ENCODE measurements around the gene UBE3B. TPM values are rescaled to one million over a fixed set of nuclear protein-coding genes. Genes with fewer than 3 reads are reported as not detected.

UBE3B gene
- total RNA-seq, 1 donor, result 21.0 TPM

- DNase-seq (ENCODE audit: low read depth in 2 of 3, low spot score in 2 of 3), result no peak
Measured at GRCh38 chr12:109547286-109547685, 69.9 kb downstream of the UBE3B start.

DNA sequence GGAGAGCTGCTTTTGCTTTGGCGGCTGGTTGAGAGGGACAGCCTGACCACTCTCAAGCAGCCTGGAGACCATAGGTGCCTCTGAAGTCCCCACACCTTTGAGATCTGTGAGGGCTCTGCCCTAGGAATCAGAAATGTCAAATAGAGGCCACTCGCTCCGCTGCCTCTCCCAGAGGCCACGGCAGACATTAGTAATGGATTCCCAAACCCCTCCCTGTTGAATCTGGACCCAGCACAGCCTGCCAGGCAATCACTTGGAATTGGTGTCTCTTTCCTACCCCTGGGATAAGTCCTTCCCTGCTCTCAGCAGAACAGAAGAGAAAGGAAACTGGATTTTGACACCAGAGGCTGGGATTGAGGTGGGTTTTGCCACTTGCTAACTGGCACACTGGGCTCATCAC lies 70.8 kb downstream of the UBE3B start:
- no peak for DNase-seq (ENCODE audit: low read depth in 2 of 3, low spot score in 2 of 3)

- DNase-seq (ENCODE audit: low read depth in 2 of 3, low spot score in 2 of 3), result no peak
Measured at GRCh38 chr12:109549613-109550270, 72.3 kb downstream of the UBE3B start.

DNA sequence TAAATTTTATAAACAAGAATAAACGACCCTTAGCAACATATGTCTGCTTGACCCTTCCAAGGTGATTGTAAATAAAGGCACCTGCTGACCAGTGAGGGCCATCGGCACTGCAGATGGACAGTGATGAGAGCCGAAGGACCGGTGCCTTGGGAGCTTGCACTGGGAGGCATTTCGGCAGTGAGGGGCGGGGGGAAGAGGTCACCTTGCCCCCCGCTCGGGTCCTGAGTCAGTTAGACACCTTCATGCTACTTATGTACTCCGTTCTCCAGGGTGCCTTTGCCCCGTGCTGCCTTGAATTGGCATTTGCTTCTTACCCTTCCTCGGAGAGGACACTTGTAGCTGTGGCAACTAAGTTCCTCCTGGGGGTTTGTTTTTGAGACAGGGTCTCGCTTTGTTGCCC lies 72.8 kb downstream of the UBE3B start:
- no peak for DNase-seq (ENCODE audit: low read depth in 2 of 3, low spot score in 2 of 3)

DNA sequence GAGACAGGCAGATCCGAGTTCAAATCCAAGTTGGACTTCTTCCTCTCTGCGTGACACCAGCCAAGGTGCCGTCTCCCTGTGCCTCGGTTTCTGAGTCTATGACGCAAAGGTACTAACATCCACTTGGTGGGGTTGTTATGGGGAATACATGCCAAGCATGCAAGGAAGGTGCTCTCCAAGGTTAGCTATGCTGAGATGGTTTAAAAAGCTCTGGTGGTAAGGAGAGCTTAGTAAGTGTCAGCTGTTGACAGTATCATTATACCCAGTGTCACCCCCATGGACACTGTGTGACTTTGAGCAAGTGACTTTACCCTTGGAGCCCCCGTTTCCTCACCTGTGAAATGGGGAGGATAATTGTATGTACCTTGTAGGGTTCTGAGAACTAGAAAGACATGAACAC lies 73.7 kb downstream of the UBE3B start:
- DNase-seq (ENCODE audit: low read depth in 2 of 3, low spot score in 2 of 3), result no peak

DNA sequence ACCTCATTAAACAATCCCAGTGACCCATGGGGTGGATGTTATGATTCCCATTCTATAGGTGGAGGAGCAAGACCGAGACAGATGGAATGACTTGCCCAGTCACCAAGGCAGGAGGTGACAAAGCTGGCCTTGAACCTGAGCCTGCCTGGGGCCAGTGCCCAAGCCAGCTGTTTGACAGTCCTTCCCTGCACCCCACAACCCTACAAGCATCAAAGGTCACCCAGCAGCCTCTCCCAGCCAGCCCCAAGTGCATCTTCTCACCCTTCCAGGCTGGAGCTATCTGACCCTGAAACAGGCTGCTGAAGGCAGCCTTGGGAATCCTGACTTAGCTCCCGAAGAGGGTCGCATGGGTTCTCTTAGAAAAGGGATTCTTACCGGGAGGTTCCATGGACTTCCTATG lies 75.5 kb downstream of the UBE3B start:
- no peak for DNase-seq (ENCODE audit: low read depth in 2 of 3, low spot score in 2 of 3)

GRCh38 chr12:109553483-109553882 lies 76.0 kb downstream of the UBE3B start:
- no peak for DNase-seq (ENCODE audit: low read depth in 2 of 3, low spot score in 2 of 3)

- no peak for DNase-seq (ENCODE audit: low read depth in 2 of 3, low spot score in 2 of 3)
Measured at GRCh38 chr12:109553906-109554500, 76.6 kb downstream of the UBE3B start.

DNA sequence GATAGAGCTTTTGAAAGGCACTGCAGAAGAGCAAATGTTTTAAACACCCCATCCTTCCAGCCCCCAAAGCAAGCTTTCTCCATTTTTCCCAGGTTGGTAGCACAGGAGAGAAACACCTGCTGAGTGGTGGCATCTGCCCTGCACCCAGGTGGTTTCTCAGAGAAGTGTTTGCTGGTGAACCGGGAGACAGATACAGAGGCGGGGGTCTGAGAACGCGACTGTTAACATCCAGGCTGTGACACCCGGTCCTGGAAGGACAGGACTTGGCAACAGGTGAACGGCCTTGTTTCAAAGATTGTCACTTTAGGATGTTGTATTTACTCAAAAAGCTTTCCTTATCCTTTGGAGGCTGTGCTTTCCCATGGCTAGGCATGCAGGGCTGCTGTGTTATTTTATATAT lies 77.3 kb downstream of the UBE3B start:
- no peak for DNase-seq (ENCODE audit: low read depth in 2 of 3, low spot score in 2 of 3)

- DNase-seq (ENCODE audit: low read depth in 2 of 3, low spot score in 2 of 3), result no peak
Measured at GRCh38 chr12:109555431-109556315, 78.2 kb downstream of the UBE3B start.

GRCh38 chr12:109557200-109557599 lies 79.8 kb downstream of the UBE3B start:
- no peak for DNase-seq (ENCODE audit: low read depth in 2 of 3, low spot score in 2 of 3)

- DNase-seq (ENCODE audit: low read depth in 2 of 3, low spot score in 2 of 3), result no peak
Measured at GRCh38 chr12:109557805-109558204, 80.4 kb downstream of the UBE3B start.

DNA sequence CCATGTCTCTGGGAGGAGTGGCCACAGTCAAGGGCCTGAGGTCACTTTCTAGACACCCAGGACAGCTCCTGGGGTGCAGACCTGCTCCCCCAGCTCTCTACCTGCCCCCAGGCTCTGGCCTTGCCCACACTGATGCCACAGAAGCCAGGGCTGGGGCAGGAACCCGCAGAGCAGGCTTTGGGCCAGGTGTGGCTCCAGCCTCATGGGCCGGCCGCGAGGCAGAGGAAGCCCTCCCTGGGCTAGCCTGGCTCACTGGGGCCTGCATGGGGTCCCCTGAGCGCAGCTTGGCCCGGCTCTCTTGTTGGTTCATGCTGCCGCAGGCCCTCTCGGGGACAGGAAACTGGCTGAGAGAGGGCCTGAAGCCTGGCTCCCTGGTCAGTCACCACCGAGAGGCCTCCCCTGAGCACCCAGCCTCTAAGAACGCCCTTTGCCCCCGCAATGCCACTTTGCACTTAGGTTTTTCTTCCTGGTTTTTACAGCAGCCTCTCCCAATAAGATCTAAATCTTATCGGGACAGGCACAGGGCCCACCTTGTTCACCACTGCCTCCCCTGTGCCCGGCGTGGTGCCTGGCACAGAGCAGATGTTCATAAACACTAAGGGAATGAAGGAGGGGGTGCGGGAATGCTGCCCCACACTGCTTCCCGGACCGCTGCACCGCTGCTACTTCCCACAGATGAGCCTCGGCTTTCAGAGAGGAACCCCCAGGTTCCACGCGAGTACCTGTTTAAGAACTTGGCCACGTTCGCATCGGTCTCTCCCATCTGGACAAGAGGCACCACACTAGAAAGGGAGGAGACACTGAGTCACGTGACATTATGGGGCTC lies 81.2 kb downstream of the UBE3B start:
- no peak for DNase-seq (ENCODE audit: low read depth in 2 of 3, low spot score in 2 of 3)

DNA sequence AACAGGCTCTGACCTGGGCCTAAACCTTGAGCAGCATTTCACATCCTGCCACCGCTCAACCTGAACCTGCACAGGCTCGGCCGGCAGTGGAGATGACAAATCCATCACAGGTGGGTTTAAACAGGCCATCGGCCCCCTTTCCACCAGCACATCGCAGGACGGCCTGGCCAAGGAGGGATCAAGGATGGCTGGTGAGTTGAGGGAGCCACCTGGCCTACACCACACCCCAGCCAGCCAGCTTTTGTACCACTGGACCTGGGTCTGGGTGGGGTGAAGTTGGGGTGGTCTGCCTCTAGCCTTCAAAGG lies 81.7 kb downstream of the UBE3B start:
- no peak for DNase-seq (ENCODE audit: low read depth in 2 of 3, low spot score in 2 of 3)

DNA sequence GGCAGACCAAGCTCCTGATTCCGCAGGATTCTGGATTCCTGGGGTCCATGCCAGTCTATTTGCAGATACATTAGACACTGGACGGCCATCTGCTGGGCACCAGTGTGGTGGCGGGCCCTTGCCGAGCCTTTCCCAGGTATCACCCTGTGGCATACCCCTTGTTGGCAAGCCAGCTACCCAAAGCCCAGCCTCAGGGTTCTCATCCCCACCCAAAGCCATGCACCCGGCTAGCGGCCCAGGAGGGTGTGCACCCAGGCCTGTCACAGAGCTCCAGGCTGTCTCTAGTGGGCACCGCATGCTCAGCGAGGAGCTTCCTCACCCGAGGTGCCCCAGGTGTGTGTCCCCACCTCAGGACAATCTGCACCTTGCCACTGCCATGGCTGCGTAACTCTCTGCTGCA lies 82.2 kb downstream of the UBE3B start:
- DNase-seq (ENCODE audit: low read depth in 2 of 3, low spot score in 2 of 3), result no peak

DNA sequence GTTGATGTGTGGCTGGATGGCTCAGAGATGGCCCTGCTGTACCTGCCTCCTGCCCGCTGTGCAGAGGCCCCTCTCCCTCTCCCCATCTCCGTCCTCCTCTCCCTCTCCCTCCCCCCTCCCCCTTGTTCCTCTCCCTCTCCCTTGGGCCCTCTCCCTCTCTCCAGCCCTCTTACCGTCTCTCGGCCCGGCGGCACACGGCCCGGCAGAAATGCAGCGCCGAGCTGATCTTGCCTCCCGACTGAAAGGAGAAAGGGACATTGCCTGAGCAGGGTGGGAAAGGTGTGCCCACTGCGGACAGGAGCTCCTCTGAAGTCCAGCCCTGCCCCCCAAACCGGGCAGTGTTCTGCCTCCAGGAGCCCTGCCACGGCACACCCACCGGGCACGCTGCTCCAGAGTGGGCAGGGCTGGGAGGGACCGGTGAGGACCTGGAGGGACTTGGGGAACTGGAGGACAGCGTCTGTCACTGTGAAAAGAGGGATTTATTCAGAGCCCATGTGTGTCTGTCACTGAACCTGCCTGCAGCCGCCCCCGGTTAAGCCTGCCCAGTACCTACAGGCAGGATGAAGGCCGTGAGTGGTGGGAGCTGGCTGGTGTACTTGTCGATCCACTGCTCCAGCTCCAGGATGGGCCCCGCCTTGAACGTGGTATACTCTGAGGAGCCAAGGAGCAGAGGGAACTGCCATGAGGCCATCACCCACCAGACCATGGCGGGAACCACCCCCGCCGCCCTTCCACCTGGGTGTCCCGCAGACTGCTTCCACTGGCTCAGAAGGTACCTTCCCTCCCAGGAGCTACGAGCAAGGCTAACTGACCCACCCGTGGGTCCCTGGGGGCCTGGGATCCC lies 83.7 kb downstream of the UBE3B start:
- DNase-seq (ENCODE audit: low read depth in 2 of 3, low spot score in 2 of 3), result no peak

DNA sequence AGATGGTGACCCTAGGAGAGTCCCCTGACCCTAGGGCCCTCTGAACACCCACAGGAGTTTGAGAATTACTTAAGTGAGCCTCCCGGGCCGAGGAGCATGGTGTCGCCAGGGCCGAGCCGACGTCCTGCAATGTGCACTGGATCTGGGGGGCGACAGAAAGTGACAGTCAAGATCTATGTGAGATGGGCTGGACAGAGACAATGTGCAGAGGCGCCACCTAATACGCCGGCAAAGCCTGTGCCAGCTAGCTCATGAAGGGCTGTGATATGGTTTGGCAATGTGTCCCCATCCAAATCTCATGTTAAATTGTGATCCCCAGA lies 84.2 kb downstream of the UBE3B start:
- no peak for DNase-seq (ENCODE audit: low read depth in 2 of 3, low spot score in 2 of 3)

DNA sequence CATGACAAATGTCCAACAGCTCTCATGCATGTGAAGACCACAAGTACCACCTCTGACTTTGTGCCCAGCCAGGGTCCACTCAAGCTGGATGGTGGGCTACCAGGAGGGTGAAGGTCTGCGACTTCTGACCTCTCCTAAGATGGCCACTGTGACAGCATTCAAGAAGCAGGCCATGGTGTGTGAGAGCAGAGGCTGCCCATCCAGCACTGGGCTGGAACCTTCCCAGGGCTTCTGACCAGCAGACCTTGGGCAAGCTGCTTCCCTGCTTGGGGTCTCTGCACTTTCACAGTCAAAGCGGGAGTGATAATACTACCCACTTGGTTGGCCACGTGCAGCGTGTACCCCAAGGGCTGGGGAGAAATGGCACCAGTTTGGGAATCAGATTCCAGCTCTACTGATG lies 85.4 kb downstream of the UBE3B start:
- DNase-seq (ENCODE audit: low read depth in 2 of 3, low spot score in 2 of 3), result no peak

DNA sequence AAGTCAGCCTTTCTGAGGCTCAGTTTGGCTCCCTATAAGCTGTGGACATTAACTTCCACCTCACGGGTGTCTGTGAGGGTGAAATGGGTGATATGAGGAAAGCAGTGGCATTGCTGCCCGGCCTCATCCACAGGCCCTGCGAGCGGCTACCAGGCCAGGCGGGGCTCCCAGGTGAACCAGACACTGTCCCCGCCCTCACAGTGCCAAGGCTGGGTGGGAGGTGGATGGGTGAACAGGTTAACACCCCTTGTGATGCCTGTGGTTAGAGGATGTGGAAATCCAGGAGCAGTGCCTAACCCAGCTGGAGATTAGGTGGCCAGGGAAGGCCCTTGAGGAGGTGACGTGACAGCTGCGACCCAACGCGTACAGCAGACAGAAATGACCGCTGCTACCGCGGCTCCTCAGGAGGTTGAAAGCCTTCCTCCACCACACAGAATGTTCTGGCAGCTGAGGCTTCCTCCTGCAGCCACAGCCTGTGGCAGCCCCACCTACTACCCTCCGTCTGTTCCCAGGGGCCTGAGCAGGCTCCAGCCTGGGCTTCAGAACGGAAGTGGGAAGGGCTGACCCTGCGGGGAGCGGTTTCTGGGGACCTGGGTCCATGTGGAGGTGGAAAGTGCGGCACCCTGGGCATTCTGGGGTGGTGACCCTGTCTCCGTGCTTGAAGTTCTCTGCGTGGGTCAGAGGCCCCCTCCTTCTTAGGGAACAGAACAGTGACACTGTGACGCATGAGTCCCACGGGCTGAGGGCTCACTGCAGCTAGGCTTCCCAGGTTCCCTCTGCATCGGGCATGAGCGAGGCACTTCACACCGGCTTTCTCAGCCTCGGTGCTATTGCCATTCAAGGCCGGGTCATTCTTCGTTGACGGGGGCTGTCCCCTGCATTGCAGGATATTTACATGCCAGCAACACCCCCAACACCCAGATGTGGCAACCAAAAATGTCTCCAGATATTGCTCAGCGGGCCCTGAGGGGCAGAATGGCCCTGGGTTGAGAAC lies 86.2 kb downstream of the UBE3B start:
- no peak for DNase-seq (ENCODE audit: low read depth in 2 of 3, low spot score in 2 of 3)
